DND-41 (cell line): ENCODE data around the gene FKBP14.

Experiments
- CTCF ChIP-seq: IDR thresholded peaks from 2 replicates; pipeline ENCODE4 v1.5.1; 2012; ENCODE audit warnings: borderline replicate concordance, low read length, moderate library complexity, mild to moderate bottlenecking; ENCODE audit not compliant: poor library complexity, severe bottlenecking; ENCODE audit errors: extremely low read depth
- EZH2 ChIP-seq: IDR thresholded peaks from 3 replicates; pipeline ENCODE4 v1.6.1; 2012; ENCODE audit warnings: borderline replicate concordance, low read depth, mild to moderate bottlenecking, moderate library complexity, low read length, inconsistent platforms; ENCODE audit not compliant: severe bottlenecking

- no peak for TF ChIP-seq CTCF
- no peak for TF ChIP-seq EZH2
These were observed 33.4 kb downstream of the FKBP14 start for GRCh38 chr7:29993140-29993539.
